Psoas muscle (tissue), 8 donors: ENCODE data around the gene PRKN. TPM values are rescaled to one million over a fixed set of nuclear protein-coding genes. Genes with fewer than 3 reads are reported as not detected.

Experiments
- ATAC-seq, 4 donors: fragments of 200-7000 bp; cut with Tn5 transposase; one replicate each; pipeline ENCODE4 v1.9.1; 2020; ENCODE audit warnings: moderate library complexity in 3 of 4, mild to moderate bottlenecking in 2 of 4
- DNase-seq, 2 donors: peaks; one replicate each; pipeline ENCODE4 v3.0.0-alpha.2; 2020
- H3K27ac ChIP-seq: fragments of 200-600 bp; one replicate; pipeline ENCODE4 v1.8.0; 2022
- H3K27me3 ChIP-seq, 3 donors: fragments of 200-600 bp in 1 of 3; one replicate each; pipeline versions ENCODE4 v1.6.1 to v1.8.0; 2013 to 2022; ENCODE audit warnings: low read length in 2 of 3, mild to moderate bottlenecking in 2 of 3, moderate library complexity in 1 of 3; ENCODE audit not compliant: insufficient read depth in 3 of 3
- H3K36me3 ChIP-seq, 2 donors: fragments of 200-600 bp in 1 of 2; one replicate each; pipeline versions ENCODE4 v1.6.1 to v1.8.0; 2013 to 2022; ENCODE audit warnings: low read depth in 1 of 2, mild to moderate bottlenecking in 1 of 2, moderate library complexity in 1 of 2; ENCODE audit not compliant: insufficient read depth in 1 of 2
- H3K4me1 ChIP-seq: fragments of 200-600 bp; one replicate; pipeline ENCODE4 v1.8.0; 2022
- H3K4me3 ChIP-seq: fragments of 200-600 bp; one replicate; pipeline ENCODE4 v1.8.0; 2022; ENCODE audit warnings: mild to moderate bottlenecking
- H3K9me3 ChIP-seq: fragments of 200-600 bp; one replicate; pipeline ENCODE4 v1.8.0; 2022
- WGBS, 3 donors: extraction: QIAGEN DNeasy Blood & Tissue Kit; methylation state at CpG; one replicate each; pipeline versions ENCODE4 v1.1.6 to v1.1.7; 2013; 5-methylcytosine and 5-hydroxymethylcytosine counted together
- intact Hi-C, 2 donors: fragments of 100-400 bp; cut with DNase I; formaldehyde crosslinking; loops; one replicate each; pipeline versions ENCODE4 v1.11.0 to v1.14.2; 2022
- polyA plus RNA-seq, 3 donors: library from polyadenylated mRNA; stranded (reverse); fragments of 200-250 nt; gene quantifications; one replicate each; pipeline ENCODE4 v1.2.3, GENCODE V29; 2013
- total RNA-seq, 4 donors: library from RNA; stranded (reverse); fragmentation: NEBNext Ultra II Directional in 2 of 4; extraction: Animal tissue kit (Norgen Biotek cat#: 25700) in 2 of 4; gene quantifications; one replicate each; pipeline versions ENCODE4 v1.2.1 to v1.2.4, GENCODE V29; 2021 to 2023
- TF ChIP-seq, protein P1 (sequence below): fragments of 200-600 bp; IDR thresholded peaks from one replicate; pipeline ENCODE4 v1.8.0; 2022; ENCODE audit warnings: antibody characterized with exemption
- donor health status: healthy with polysubstance abuse.
- donor health status: DM: no; HTN: no; CAD: no; lungs with moderate emphysema.
- donor health status: Bipolar disorder and iron deficiency.
- donor health status: healthy.
- donor health status: DM: yes; HTN: yes; CAD: no.
- donor health status: DM: no; HTN: no; CAD: no.
- donor health status: DM: no; HTN: no; CAD: no.
- donor health status: DM: yes; HTN: yes; CAD: no.

The PRKN gene
- total and polyA plus RNA-seq, 7 donors, result 1.5 to 19.5 (median 11.7) TPM

GRCh38 chr6:162736961-162737360 is 9.4 kb upstream of the PRKN start:
- ATAC-seq, result peak in 2 of 4 donors; percentile 58 to 60

DNA sequence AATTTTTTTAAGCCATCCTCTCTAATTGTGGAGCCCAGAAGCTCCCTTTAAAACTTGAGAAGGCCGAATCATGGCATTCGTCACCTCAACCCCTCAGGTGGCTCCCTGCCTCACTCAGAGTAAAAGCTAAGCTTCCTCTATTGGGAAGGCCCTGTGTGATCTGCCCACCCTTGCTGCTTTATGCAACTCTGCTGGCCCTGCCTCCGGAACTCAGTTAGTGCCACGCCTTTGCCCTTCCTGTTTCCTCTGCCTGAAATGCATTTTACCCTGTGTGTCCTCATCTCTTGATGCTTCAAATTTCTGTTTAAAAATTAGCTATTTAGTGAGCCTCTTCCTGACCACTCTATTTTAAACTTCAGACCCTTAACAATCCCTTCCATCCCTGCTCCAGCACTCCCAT is 5.9 kb upstream of the PRKN start:
- Histone ChIP-seq H3K4me1 (no peaks in the 10 kb centered on the region), H3K9me3 (no peaks in the 10 kb centered on the region), H3K4me3 (no peak overlapping the region), H3K27me3 (no peaks in the 10 kb centered on the region), H3K27ac (no peak overlapping the region), H3K36me3 (no peaks in the 10 kb centered on the region)
- WGBS, 3 donors, result 74 to 80% (median 76%) methylated on average over 4 of the region's 4 CpGs
- intact Hi-C loops, result no loop called here
- TF ChIP-seq, protein P1, sequence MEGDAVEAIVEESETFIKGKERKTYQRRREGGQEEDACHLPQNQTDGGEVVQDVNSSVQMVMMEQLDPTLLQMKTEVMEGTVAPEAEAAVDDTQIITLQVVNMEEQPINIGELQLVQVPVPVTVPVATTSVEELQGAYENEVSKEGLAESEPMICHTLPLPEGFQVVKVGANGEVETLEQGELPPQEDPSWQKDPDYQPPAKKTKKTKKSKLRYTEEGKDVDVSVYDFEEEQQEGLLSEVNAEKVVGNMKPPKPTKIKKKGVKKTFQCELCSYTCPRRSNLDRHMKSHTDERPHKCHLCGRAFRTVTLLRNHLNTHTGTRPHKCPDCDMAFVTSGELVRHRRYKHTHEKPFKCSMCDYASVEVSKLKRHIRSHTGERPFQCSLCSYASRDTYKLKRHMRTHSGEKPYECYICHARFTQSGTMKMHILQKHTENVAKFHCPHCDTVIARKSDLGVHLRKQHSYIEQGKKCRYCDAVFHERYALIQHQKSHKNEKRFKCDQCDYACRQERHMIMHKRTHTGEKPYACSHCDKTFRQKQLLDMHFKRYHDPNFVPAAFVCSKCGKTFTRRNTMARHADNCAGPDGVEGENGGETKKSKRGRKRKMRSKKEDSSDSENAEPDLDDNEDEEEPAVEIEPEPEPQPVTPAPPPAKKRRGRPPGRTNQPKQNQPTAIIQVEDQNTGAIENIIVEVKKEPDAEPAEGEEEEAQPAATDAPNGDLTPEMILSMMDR, result no peak
- DNase-seq (no peak), ATAC-seq (no peak)

More at GRCh38 chr6:162736961-162737360, 9.4 kb upstream of the PRKN start:
- no peak overlapping the region for H3K27ac ChIP-seq
- TF ChIP-seq, protein P1, result peak; percentile 46
- intact Hi-C loops, result loop anchor here in 1 of 2 donors (5.0 kb wide), 1 partner anchor 180 kb away; no protein-coding TSS in a partner anchor
- no peaks in the 10 kb centered on the region for H3K27me3 ChIP-seq
- WGBS, 3 donors, result 8 to 38% (median 22%) methylated on average over 1 of the region's 1 CpG
- no peak overlapping the region for H3K4me3 ChIP-seq
- no peaks in the 10 kb centered on the region for H3K36me3 ChIP-seq
- H3K9me3 ChIP-seq, result no peaks in the 10 kb centered on the region
- H3K4me1 ChIP-seq, result no peaks in the 10 kb centered on the region
- no peak for DNase-seq

DNA sequence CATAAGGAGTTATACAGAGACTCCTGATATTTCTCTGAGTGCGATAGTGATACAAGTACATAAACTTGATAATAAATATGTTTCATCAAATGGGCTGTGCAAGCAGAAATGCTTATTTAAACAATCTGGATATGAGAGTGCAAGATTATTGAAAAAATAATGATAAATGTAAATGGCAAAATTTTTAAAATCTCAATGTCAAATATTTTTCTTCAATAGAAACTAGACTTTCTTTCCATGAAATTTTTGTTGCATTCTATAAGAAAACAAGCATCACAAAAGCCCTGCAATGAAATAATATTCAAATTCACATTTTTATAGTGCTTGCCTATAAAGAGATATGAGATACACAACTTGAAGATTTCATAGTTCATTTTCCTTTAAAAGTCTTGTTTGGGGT is 2.9 kb upstream of the PRKN start:
- no peaks in the 10 kb centered on the region for H3K27me3 ChIP-seq
- DNase-seq (no peak), ATAC-seq (no peak)
- H3K9me3 ChIP-seq, result no peaks in the 10 kb centered on the region
- H3K27ac ChIP-seq, result no peak overlapping the region
- H3K4me1 ChIP-seq, result peaks cover 8% of the 10 kb centered on the region
- TF ChIP-seq, protein P1, result no peak
- no peaks in the 10 kb centered on the region for H3K36me3 ChIP-seq
- intact Hi-C loops, result no loop called here
- 96 to 100% (median 100%) methylated on average over 1 of the region's 1 CpG for WGBS, 3 donors
- H3K4me3 ChIP-seq, result no peak overlapping the region

DNA sequence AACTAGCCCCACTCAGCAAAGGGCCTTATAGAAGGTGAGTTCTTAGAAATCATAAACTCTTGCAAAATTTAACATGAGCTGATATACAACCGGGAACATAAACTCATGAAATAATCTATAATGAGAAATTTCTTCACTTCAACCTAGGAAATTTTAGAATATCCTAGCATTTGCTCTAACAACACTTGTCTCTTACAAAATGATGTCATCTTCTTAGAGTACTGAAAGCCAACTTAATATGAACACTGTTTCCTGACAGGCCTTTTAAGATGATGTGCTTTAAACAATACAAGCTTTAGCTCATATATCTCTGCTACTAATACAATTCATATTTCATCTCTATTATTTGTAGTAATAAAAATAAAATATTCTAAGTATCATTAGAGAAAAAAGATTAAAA is 1.1 kb upstream of the PRKN start:
- intact Hi-C loops, result loop anchor here in 1 of 2 donors (10.0 kb wide), 1 partner anchor 1376 kb away; no protein-coding TSS in a partner anchor
- no peak for ATAC-seq
- TF ChIP-seq, protein P1, result no peak
- no peak for DNase-seq
- no peaks in the 10 kb centered on the region for H3K36me3 ChIP-seq
- H3K4me1 ChIP-seq, result peaks cover 8% of the 10 kb centered on the region
- H3K9me3 ChIP-seq, result no peaks in the 10 kb centered on the region
- H3K27me3 ChIP-seq, result no peaks in the 10 kb centered on the region
- WGBS, 3 donors, result 89 to 98% (median 91%) methylated on average over 1 of the region's 1 CpG
- H3K27ac ChIP-seq, result peak overlapping the region; percentile 93
- no peak overlapping the region for H3K4me3 ChIP-seq

- Histone ChIP-seq H3K36me3 (no peaks in the 10 kb centered on the region), H3K9me3 (no peaks in the 10 kb centered on the region), H3K27me3 (no peaks in the 10 kb centered on the region), H3K4me1 (peaks cover 8% of the 10 kb centered on the region), H3K27ac (peak overlapping the region; percentile 93), H3K4me3 (peak overlapping the region; percentile 90)
- intact Hi-C loops, result loop anchor here in 1 of 2 donors (10.0 kb wide), 1 partner anchor 1377 kb away; no protein-coding TSS in a partner anchor
- ATAC-seq, result no peak
- 15 to 20% (median 18%) methylated on average over 7 of the region's 7 CpGs for WGBS, 3 donors
- no peak for DNase-seq
- TF ChIP-seq, protein P1, result no peak
Observed at GRCh38 chr6:162728197-162728596, 631 bp upstream of the PRKN start.
